Esophagus muscularis mucosa (tissue), 4 donors: Measurements from ENCODE around the gene CDH4.

Source experiments
- CTCF ChIP-seq, 3 experiments: fragments of 200-600 bp in 2 of 3; fragments of 450-650 bp in 1 of 3; sonication (generic) in 2 of 3; IDR thresholded peaks; one replicate each; pipeline ENCODE4 v1.5.1; 2017 to 2019; ENCODE audit warnings: antibody characterized with exemption in 3 of 3, mild to moderate bottlenecking in 2 of 3, moderate library complexity in 1 of 3
- EP300 ChIP-seq: sonication (generic); formaldehyde crosslinking; IDR thresholded peaks from one replicate; pipeline ENCODE4 v1.6.1; 2017; ENCODE audit warnings: antibody characterized with exemption
- POLR2AphosphoS5 ChIP-seq, 2 donors: sonication (generic); formaldehyde crosslinking; IDR thresholded peaks; one replicate each; pipeline ENCODE4 v1.6.1; 2017; ENCODE audit warnings: antibody characterized with exemption in 2 of 2

- TF ChIP-seq POLR2AphosphoS5 (IDR thresholded peaks at IDR 0.05) = no peak
- no peak for TF ChIP-seq EP300
- no peak for TF ChIP-seq CTCF (IDR thresholded peaks at IDR 0.05)
These were observed 378.3 kb downstream of the CDH4 start for GRCh38 chr20:61630391-61630650.
